PC-9 (cell line): Measurements from ENCODE around the gene KCNJ14. TPM values are rescaled to one million over a fixed set of nuclear protein-coding genes. Genes with fewer than 3 reads are reported as not detected.

Experiments
- BruUV-seq: library from RNA; stranded (reverse); fragments of 400-500 nt; replicated peaks from 2 replicates; lab custom pipeline; 2021; lab: Mats Ljungman, UMichigan
- CTCF ChIA-PET: fragments of 300-600 bp; sonication (Branson Sonifier 250); formaldehyde crosslinking; loops from one replicate; lab custom pipeline; 2022; ENCODE audit warnings: antibody characterized with exemption; lab: Charles Lee
- POLR2A ChIA-PET: fragments of 300-600 bp; sonication (Branson Sonifier 250); formaldehyde crosslinking; loops from one replicate; lab custom pipeline; 2022; ENCODE audit warnings: antibody characterized with exemption; ENCODE audit not compliant: unreplicated experiment; lab: Charles Lee
- DNase-seq, 2 experiments: peaks; one replicate each; pipeline versions ENCODE4 v3.0.0 to v3.0.0-alpha.2; 2015 to 2022; ENCODE audit warnings: mixed read lengths in 1 of 2
- H2AFZ ChIP-seq: fragments of 200-600 bp; sonication (generic); 2 replicates; pipeline ENCODE4 v1.8.1; 2017; ENCODE audit warnings: antibody characterized with exemption
- H3F3A ChIP-seq: fragments of 200-600 bp; sonication (generic); 2 replicates; pipeline ENCODE4 v1.8.1; 2017; ENCODE audit warnings: antibody characterized with exemption, mild to moderate bottlenecking, low read depth; ENCODE audit not compliant: insufficient read depth
- H3K27ac ChIP-seq: fragments of 200-600 bp; sonication (generic); 2 replicates; pipeline ENCODE4 v1.6.1; 2016; ENCODE audit warnings: mixed run types
- H3K27me3 ChIP-seq: fragments of 200-600 bp; sonication (generic); 2 replicates; pipeline ENCODE4 v1.6.1; 2016; ENCODE audit warnings: low read depth, mixed run types; ENCODE audit not compliant: insufficient read depth
- H3K36me3 ChIP-seq: fragments of 200-600 bp; sonication (generic); 2 replicates; pipeline ENCODE4 v1.6.1; 2016; ENCODE audit warnings: low read depth, mixed run types
- H3K4me1 ChIP-seq: fragments of 200-600 bp; sonication (generic); replicated peaks from 2 replicates; pipeline ENCODE4 v1.6.1; 2016; ENCODE audit warnings: mixed run types; ENCODE audit not compliant: insufficient read depth
- H3K4me2 ChIP-seq: fragments of 200-600 bp; sonication (generic); 2 replicates; pipeline ENCODE4 v1.6.1; 2017; ENCODE audit warnings: mixed run types
- H3K4me3 ChIP-seq: fragments of 200-600 bp; sonication (generic); 2 replicates; pipeline ENCODE4 v1.6.1; 2016; ENCODE audit warnings: mixed run types
- H3K79me2 ChIP-seq: fragments of 200-600 bp; sonication (generic); 2 replicates; pipeline ENCODE4 v1.6.1; 2017; ENCODE audit warnings: low read depth, mixed run types
- H3K9me2 ChIP-seq: fragments of 200-600 bp; sonication (generic); 2 replicates; pipeline ENCODE4 v1.8.1; 2017; ENCODE audit warnings: mild to moderate bottlenecking; ENCODE audit not compliant: insufficient read depth
- H3K9me3 ChIP-seq: fragments of 200-600 bp; sonication (generic); 2 replicates; pipeline ENCODE4 v1.8.1; 2016; ENCODE audit warnings: low read depth; ENCODE audit not compliant: insufficient read depth
- H4K20me1 ChIP-seq: fragments of 200-600 bp; sonication (generic); 2 replicates; pipeline ENCODE4 v1.8.1; 2017; ENCODE audit not compliant: insufficient read depth
- CTCF ChIP-seq: fragments of 200-600 bp; sonication (generic); conservative IDR thresholded peaks from 2 replicates; pipeline ENCODE4 v1.6.1; 2017; ENCODE audit warnings: mixed run types, antibody characterized with exemption, mild to moderate bottlenecking, moderate library complexity
- EZH2 ChIP-seq: fragments of 200-600 bp; sonication (generic); IDR thresholded peaks from 2 replicates; pipeline ENCODE4 v1.8.0; 2017; ENCODE audit warnings: antibody characterized with exemption, low read depth
- intact Hi-C: fragments of 100-400 bp; cut with micrococcal nuclease; formaldehyde crosslinking; loops from one replicate; pipeline ENCODE4 v1.10.0; 2022; ENCODE audit not compliant: unreplicated experiment
- total RNA-seq: library from RNA; stranded (reverse); gene quantifications from 2 replicates; pipeline ENCODE4 v1.2.3, GENCODE V29; 2021

The KCNJ14 gene
- total RNA-seq, 1 experiment from 2014 or later = 5.4 TPM

GRCh38 chr19:48513289-48514122 lies 58.1 kb downstream of the KCNJ14 start:
- peak overlapping the region; percentile 94 for H2AFZ ChIP-seq
- TSS peak; percentile 75 for BruUV-seq
- H3K4me2 ChIP-seq = peak overlapping the region; percentile 83
- no peaks in the 10 kb centered on the region for H3K36me3 ChIP-seq
- ChIA-PET POLR2A (interaction anchor here (0.6 to 0.7 kb wide), 2 partner anchors 55 to 244 kb away, joined by 3 to 11 read pairs; partner anchors contain the start of gene ZNF114), CTCF (interaction anchor here (1.1 kb wide), 1 partner anchor 71 kb away, joined by 3 read pairs; no protein-coding TSS in a partner anchor)
- no peaks in the 10 kb centered on the region for H4K20me1 ChIP-seq
- intact Hi-C loops = loop anchor here (2.0 kb wide), 1 partner anchor 39 kb away; the partner anchor contains the start of gene SULT2B1
- peak overlapping the region; percentile 83 for H3K4me3 ChIP-seq
- no peak overlapping the region for H3K27ac ChIP-seq
- no peaks in the 10 kb centered on the region for H3K79me2 ChIP-seq
- TF ChIP-seq CTCF = no peak
- no peak for TF ChIP-seq EZH2
- peaks cover 45% of the 10 kb centered on the region; the same call in 1 of the 2 replicates for H3F3A ChIP-seq
- H3K9me3 ChIP-seq = no peaks in the 10 kb centered on the region
- DNase-seq = peak; percentile 62 to 68
- H3K27me3 ChIP-seq = no peaks in the 10 kb centered on the region
- H3K4me1 ChIP-seq = no peaks in the 10 kb centered on the region; the same call in 1 of the 2 replicates
- no peaks in the 10 kb centered on the region for H3K9me2 ChIP-seq

- H3K27ac ChIP-seq = no peak overlapping the region
- H3K36me3 ChIP-seq = no peaks in the 10 kb centered on the region
- H3K9me2 ChIP-seq = no peaks in the 10 kb centered on the region
- H2AFZ ChIP-seq = peak overlapping the region; percentile 94
- no TSS peak for BruUV-seq
- no peak for DNase-seq
- no peaks in the 10 kb centered on the region for H3K27me3 ChIP-seq
- peaks cover 45% of the 10 kb centered on the region; the same call in 1 of the 2 replicates for H3F3A ChIP-seq
- TF ChIP-seq EZH2 (no peak), CTCF (no peak)
- ChIA-PET CTCF (interaction anchor here (1.1 kb wide), 1 partner anchor 70 kb away, joined by 3 read pairs; no protein-coding TSS in a partner anchor), POLR2A (interaction anchor here (0.6 to 0.7 kb wide), 2 partner anchors 54 to 244 kb away, joined by 3 to 11 read pairs; partner anchors contain the start of gene ZNF114)
- H4K20me1 ChIP-seq = no peaks in the 10 kb centered on the region
- no peaks in the 10 kb centered on the region for H3K4me1 ChIP-seq
- H3K79me2 ChIP-seq = no peaks in the 10 kb centered on the region
- H3K4me2 ChIP-seq = peak overlapping the region; percentile 83
- intact Hi-C loops = no loop called here
- no peaks in the 10 kb centered on the region for H3K9me3 ChIP-seq
- H3K4me3 ChIP-seq = peak overlapping the region; percentile 83; the same call in 1 of the 2 replicates
Observed at GRCh38 chr19:48514123-48514458, 58.7 kb downstream of the KCNJ14 start.

- no peak for DNase-seq
- H3K79me2 ChIP-seq = no peaks in the 10 kb centered on the region
- intact Hi-C loops = no loop called here
- CTCF ChIA-PET = no interaction called here
- no peak overlapping the region for H3K27ac ChIP-seq
- no peaks in the 10 kb centered on the region for H3K9me2 ChIP-seq
- no peak for TF ChIP-seq CTCF
- no peak for TF ChIP-seq EZH2
- H3F3A ChIP-seq = peaks cover 45% of the 10 kb centered on the region; the same call in 1 of the 2 replicates
- no TSS peak for BruUV-seq
- H3K27me3 ChIP-seq = no peaks in the 10 kb centered on the region
- H4K20me1 ChIP-seq = no peaks in the 10 kb centered on the region
- H3K4me1 ChIP-seq = no peaks in the 10 kb centered on the region
- POLR2A ChIA-PET = no interaction called here
- H3K4me2 ChIP-seq = no peak overlapping the region
- H3K36me3 ChIP-seq = no peaks in the 10 kb centered on the region
- H3K9me3 ChIP-seq = no peaks in the 10 kb centered on the region
- H3K4me3 ChIP-seq = no peak overlapping the region
- H2AFZ ChIP-seq = no peak overlapping the region
Observed at GRCh38 chr19:48516536-48516935, 61.2 kb downstream of the KCNJ14 start.

Other genes with a start within 250 kb of the KCNJ14 start
- gene CARD8, start 199.7 kb upstream of the KCNJ14 start, total RNA-seq = 17.7 and 25.6 TPM in 2 replicates
- gene ZNF114, start 185.5 kb upstream of the KCNJ14 start, total RNA-seq = 14.8 and 15.5 TPM in 2 replicates
- gene EMP3, start 130.0 kb upstream of the KCNJ14 start, total RNA-seq = 29.0 and 56.3 TPM in 2 replicates
- gene TMEM143, start 91.6 kb upstream of the KCNJ14 start, total RNA-seq = 24.8 and 31.3 TPM in 2 replicates
- 1.3 and 2.1 TPM in 2 replicates for gene SYNGR4, start 91.2 kb upstream of the KCNJ14 start, total RNA-seq
- gene KDELR1, start 64.0 kb upstream of the KCNJ14 start, total RNA-seq = 220 and 261 TPM in 2 replicates
- gene GRIN2D, start 61.9 kb upstream of the KCNJ14 start, total RNA-seq = 3.2 and 3.8 TPM in 2 replicates
- gene GRWD1, start 9.6 kb upstream of the KCNJ14 start, total RNA-seq = 35.5 and 44.2 TPM in 2 replicates
- 74.4 and 93.0 TPM in 2 replicates for gene CYTH2, start 13.8 kb downstream of the KCNJ14 start, total RNA-seq
- 13.9 and 19.6 TPM in 2 replicates for gene LMTK3, start 56.3 kb downstream of the KCNJ14 start, total RNA-seq
- 4.4 and 6.2 TPM in 2 replicates for gene SULT2B1, start 96.6 kb downstream of the KCNJ14 start, total RNA-seq
- not detected in 2 replicates for gene SPACA4, start 151.2 kb downstream of the KCNJ14 start, total RNA-seq
- 12.3 and 17.4 TPM in 2 replicates for gene FAM83E, start 159.5 kb downstream of the KCNJ14 start, total RNA-seq
- 1,618 and 1,710 TPM in 2 replicates for gene RPL18, start 163.6 kb downstream of the KCNJ14 start, total RNA-seq
- gene SPHK2, start 163.9 kb downstream of the KCNJ14 start, total RNA-seq = 18.4 and 20.0 TPM in 2 replicates
- 48.2 and 48.6 TPM in 2 replicates for gene DBP, start 181.8 kb downstream of the KCNJ14 start, total RNA-seq
- gene CA11, start 190.6 kb downstream of the KCNJ14 start, total RNA-seq = 11.0 and 12.2 TPM in 2 replicates
- gene NTN5, start 217.4 kb downstream of the KCNJ14 start, total RNA-seq = 2.9 and 7.4 TPM in 2 replicates
- gene FUT2, start 240.4 kb downstream of the KCNJ14 start, total RNA-seq = 8.7 and 9.6 TPM in 2 replicates